ENCODE data around the gene CD200R1L. TPM values are rescaled to one million over a fixed set of nuclear protein-coding genes. Genes with fewer than 3 reads are reported as not detected.

The CD200R1L gene
- total and polyA plus RNA-seq, 7 experiments from 2014 or later: not detected

GRCh38 chr3:112804021-112804420 is 42.6 kb downstream of the CD200R1L start:
- Histone ChIP-seq H3K4me3 (ENCODE audit: low read length) (no peak overlapping the region), H3K27ac (ENCODE audit: low read depth, low read length) (no peak overlapping the region), H3K27me3 (ENCODE audit: control insufficient read depth in 2 of 2, insufficient read depth in 2 of 2, low read length in 2 of 2) (no peaks in the 10 kb centered on the region), H3K36me3 (ENCODE audit: control insufficient read depth in 2 of 3, insufficient read depth in 3 of 3, low read length in 3 of 3) (no peaks in the 10 kb centered on the region), H3K9me3 (ENCODE audit: control insufficient read depth in 2 of 3, low read length in 3 of 3) (no peaks in the 10 kb centered on the region), H3K4me1 (ENCODE audit: control insufficient read depth in 2 of 2, insufficient read depth in 2 of 2, low read length in 2 of 2) (peaks cover 7 to 17% of the 10 kb centered on the region in 2 donors)
- Mint-ChIP-seq H3K27me3 (peaks cover 0 to 5% (median 0%) of the 10 kb centered on the region in 5 donors), H3K36me3 (peaks cover 0 to 7% (median 0%) of the 10 kb centered on the region in 5 donors), H3K4me1 (peaks cover 11 to 49% (median 38%) of the 10 kb centered on the region in 7 donors), H3K4me3 (peak overlapping the region in 2 of 10 donors; percentile 2 to 7), H3K27ac (peak overlapping the region in 1 of 9 donors; percentile 54), H3K9me3 (peaks cover 0 to 6% (median 0%) of the 10 kb centered on the region in 11 donors)
- no peak for DNase-seq
- CTCF ChIA-PET: no interaction called here
- intact Hi-C loops (cut with micrococcal nuclease): no loop called here
- POLR2A ChIA-PET: interaction anchor here (1.0 kb wide), 1 partner anchor 10 kb away, joined by 3 read pairs; no protein-coding TSS in a partner anchor
- ATAC-seq: no peak

- intact Hi-C loops (cut with micrococcal nuclease): no loop called here
- H3K27me3 Mint-ChIP-seq: peaks cover 0 to 5% (median 0%) of the 10 kb centered on the region in 5 donors
- ChIA-PET CTCF (no interaction called here), POLR2A (interaction anchor here (0.7 to 1.1 kb wide), 3 partner anchors 10 to 64 kb away, joined by 3 read pairs; no protein-coding TSS in a partner anchor)
- no peak overlapping the region for H3K27ac ChIP-seq (ENCODE audit: low read depth, low read length)
- H3K9me3 Mint-ChIP-seq: peaks cover 0 to 6% (median 0%) of the 10 kb centered on the region in 11 donors
- H3K27ac Mint-ChIP-seq: peak overlapping the region in 1 of 9 donors; percentile 9
- ATAC-seq (no peak), DNase-seq (no peak)
- no peaks in the 10 kb centered on the region for H3K36me3 ChIP-seq (ENCODE audit: control insufficient read depth in 2 of 3, insufficient read depth in 3 of 3, low read length in 3 of 3)
- H3K9me3 ChIP-seq (ENCODE audit: control insufficient read depth in 2 of 3, low read length in 3 of 3): no peaks in the 10 kb centered on the region
- peaks cover 11 to 49% (median 38%) of the 10 kb centered on the region in 7 donors for H3K4me1 Mint-ChIP-seq
- peaks cover 0 to 7% (median 0%) of the 10 kb centered on the region in 5 donors for H3K36me3 Mint-ChIP-seq
- no peaks in the 10 kb centered on the region for H3K27me3 ChIP-seq (ENCODE audit: control insufficient read depth in 2 of 2, insufficient read depth in 2 of 2, low read length in 2 of 2)
- H3K4me3 ChIP-seq (ENCODE audit: low read length): no peak overlapping the region
- H3K4me1 ChIP-seq (ENCODE audit: control insufficient read depth in 2 of 2, insufficient read depth in 2 of 2, low read length in 2 of 2): peaks cover 7 to 17% of the 10 kb centered on the region in 2 donors
- peak overlapping the region in 2 of 10 donors; percentile 10 to 12 for H3K4me3 Mint-ChIP-seq
Measured at GRCh38 chr3:112803467-112803866, 43.2 kb downstream of the CD200R1L start.

DNA sequence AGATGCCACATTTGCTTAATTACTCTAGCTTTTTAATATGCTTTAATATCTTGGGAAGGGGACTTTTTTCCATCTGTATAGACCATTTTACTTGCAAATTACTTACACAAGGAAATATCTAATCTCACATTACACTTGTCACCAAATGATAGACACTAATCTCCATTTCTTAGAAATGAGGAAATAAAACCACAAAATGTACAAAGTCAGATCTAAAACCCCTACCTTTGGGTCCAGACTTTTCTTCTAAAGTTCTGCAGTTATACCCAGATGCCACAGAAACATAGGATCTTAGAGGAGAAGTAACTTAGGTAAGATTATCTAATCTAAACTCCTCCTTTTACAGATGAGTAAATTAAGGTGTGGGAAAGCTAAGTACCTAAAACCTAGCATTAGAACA is 44.3 kb downstream of the CD200R1L start:
- H3K27ac ChIP-seq (ENCODE audit: low read depth, low read length): no peak overlapping the region
- peak overlapping the region in 6 of 10 donors; percentile 7 to 53 (median 21) for H3K4me3 Mint-ChIP-seq

GRCh38 chr3:112799946-112800345 is 46.7 kb downstream of the CD200R1L start:
- ATAC-seq (no peak), DNase-seq (no peak)
- ChIA-PET POLR2A (no interaction called here), CTCF (no interaction called here)
- no peak overlapping the region for H3K4me3 ChIP-seq (ENCODE audit: low read length)
- peaks cover 7 to 17% of the 10 kb centered on the region in 2 donors for H3K4me1 ChIP-seq (ENCODE audit: control insufficient read depth in 2 of 2, insufficient read depth in 2 of 2, low read length in 2 of 2)
- H3K36me3 ChIP-seq (ENCODE audit: control insufficient read depth in 2 of 3, insufficient read depth in 3 of 3, low read length in 3 of 3): no peaks in the 10 kb centered on the region
- Mint-ChIP-seq H3K9me3 (peaks cover 0 to 11% (median 0%) of the 10 kb centered on the region in 11 donors), H3K27ac (no peak overlapping the region), H3K36me3 (peaks cover 0 to 6% (median 0%) of the 10 kb centered on the region in 5 donors), H3K27me3 (peaks cover 0 to 2% (median 0%) of the 10 kb centered on the region in 5 donors), H3K4me3 (no peak overlapping the region), H3K4me1 (peaks cover 6 to 56% (median 42%) of the 10 kb centered on the region in 7 donors)
- H3K27ac ChIP-seq (ENCODE audit: low read depth, low read length): no peak overlapping the region
- intact Hi-C loops (cut with micrococcal nuclease): loop anchor here in 1 of 2 donors (10.0 kb wide), 1 partner anchor 335 kb away; no protein-coding TSS in a partner anchor
- H3K27me3 ChIP-seq (ENCODE audit: control insufficient read depth in 2 of 2, insufficient read depth in 2 of 2, low read length in 2 of 2): no peaks in the 10 kb centered on the region
- H3K9me3 ChIP-seq (ENCODE audit: control insufficient read depth in 2 of 3, low read length in 3 of 3): no peaks in the 10 kb centered on the region

More for the DNA sequence above, 44.3 kb downstream of the CD200R1L start:
- no peaks in the 10 kb centered on the region for H3K9me3 ChIP-seq (ENCODE audit: control insufficient read depth in 2 of 3, low read length in 3 of 3)
- no peaks in the 10 kb centered on the region for H3K36me3 ChIP-seq (ENCODE audit: control insufficient read depth in 2 of 3, insufficient read depth in 3 of 3, low read length in 3 of 3)
- DNase-seq (no peak), ATAC-seq (no peak)
- H3K9me3 Mint-ChIP-seq: peaks cover 0 to 8% (median 0%) of the 10 kb centered on the region in 11 donors
- H3K4me1 ChIP-seq (ENCODE audit: control insufficient read depth in 2 of 2, insufficient read depth in 2 of 2, low read length in 2 of 2): peaks cover 7 to 17% of the 10 kb centered on the region in 2 donors
- ChIA-PET POLR2A (no interaction called here), CTCF (no interaction called here)
- H3K27me3 ChIP-seq (ENCODE audit: control insufficient read depth in 2 of 2, insufficient read depth in 2 of 2, low read length in 2 of 2): no peaks in the 10 kb centered on the region
- peaks cover 0 to 5% (median 0%) of the 10 kb centered on the region in 5 donors for H3K27me3 Mint-ChIP-seq
- H3K4me1 Mint-ChIP-seq: peaks cover 5 to 43% (median 33%) of the 10 kb centered on the region in 7 donors
- H3K36me3 Mint-ChIP-seq: peaks cover 0 to 9% (median 0%) of the 10 kb centered on the region in 5 donors
- peak overlapping the region in 4 of 9 donors; percentile 1 to 54 (median 18) for H3K27ac Mint-ChIP-seq
- no peak overlapping the region for H3K4me3 ChIP-seq (ENCODE audit: low read length)
- intact Hi-C loops (cut with micrococcal nuclease): no loop called here

DNA sequence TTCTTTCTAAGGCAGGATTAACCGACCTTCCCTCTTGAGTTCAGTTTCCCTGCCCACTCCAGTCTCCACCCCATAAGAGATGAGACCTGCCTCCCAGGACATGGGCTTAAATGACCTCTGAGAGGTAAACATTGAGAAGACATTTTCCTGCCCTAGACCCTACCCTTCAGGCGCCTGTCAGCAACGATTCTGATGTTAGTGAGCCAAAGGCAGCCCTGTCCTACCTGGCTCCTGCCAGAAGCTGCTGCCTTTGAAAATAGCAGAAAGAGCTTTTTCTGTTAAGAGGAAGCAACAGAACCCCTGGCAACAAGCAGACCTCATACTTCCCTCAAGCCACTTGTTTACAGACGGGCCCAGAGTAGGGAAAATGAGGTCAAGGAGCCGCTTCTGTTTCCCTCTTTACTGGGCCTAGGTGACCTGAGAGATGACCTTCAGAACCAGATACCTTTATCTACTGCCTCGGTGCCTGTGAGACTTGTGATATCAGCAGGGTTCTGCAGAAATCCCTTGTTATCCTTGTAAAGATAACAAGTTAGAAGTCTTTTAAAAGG is 52.0 kb downstream of the CD200R1L start:
- intact Hi-C loops (cut with micrococcal nuclease): loop anchor here in 1 of 2 donors (10.0 kb wide), 1 partner anchor 330 kb away; no protein-coding TSS in a partner anchor
- Histone ChIP-seq H3K4me1 (ENCODE audit: control insufficient read depth in 2 of 2, insufficient read depth in 2 of 2, low read length in 2 of 2) (peaks cover 0 to 22% of the 10 kb centered on the region in 2 donors), H3K27me3 (ENCODE audit: control insufficient read depth in 2 of 2, insufficient read depth in 2 of 2, low read length in 2 of 2) (no peaks in the 10 kb centered on the region), H3K27ac (ENCODE audit: low read depth, low read length) (no peak overlapping the region), H3K36me3 (ENCODE audit: control insufficient read depth in 2 of 3, insufficient read depth in 3 of 3, low read length in 3 of 3) (no peaks in the 10 kb centered on the region), H3K4me3 (ENCODE audit: low read length) (no peak overlapping the region), H3K9me3 (ENCODE audit: control insufficient read depth in 2 of 3, low read length in 3 of 3) (no peaks in the 10 kb centered on the region)
- no peaks in the 10 kb centered on the region for H3K27me3 Mint-ChIP-seq
- CTCF ChIA-PET: no interaction called here
- H3K4me1 Mint-ChIP-seq: peaks cover 15 to 41% (median 31%) of the 10 kb centered on the region in 7 donors
- POLR2A ChIA-PET: interaction anchor here (0.7 kb wide), 1 partner anchor 56 kb away, joined by 3 read pairs; no protein-coding TSS in a partner anchor
- peaks cover 0 to 7% (median 0%) of the 10 kb centered on the region in 5 donors for H3K36me3 Mint-ChIP-seq
- peaks cover 0 to 13% (median 0%) of the 10 kb centered on the region in 11 donors for H3K9me3 Mint-ChIP-seq
- peak in 5 of 9 donors; percentile 3 to 38 (median 20) for DNase-seq
- H3K4me3 Mint-ChIP-seq: peak overlapping the region in 9 of 10 donors; percentile 4 to 65 (median 30)
- peak; percentile 64 for ATAC-seq
- peak overlapping the region; percentile 12 to 85 (median 68) for H3K27ac Mint-ChIP-seq

DNA sequence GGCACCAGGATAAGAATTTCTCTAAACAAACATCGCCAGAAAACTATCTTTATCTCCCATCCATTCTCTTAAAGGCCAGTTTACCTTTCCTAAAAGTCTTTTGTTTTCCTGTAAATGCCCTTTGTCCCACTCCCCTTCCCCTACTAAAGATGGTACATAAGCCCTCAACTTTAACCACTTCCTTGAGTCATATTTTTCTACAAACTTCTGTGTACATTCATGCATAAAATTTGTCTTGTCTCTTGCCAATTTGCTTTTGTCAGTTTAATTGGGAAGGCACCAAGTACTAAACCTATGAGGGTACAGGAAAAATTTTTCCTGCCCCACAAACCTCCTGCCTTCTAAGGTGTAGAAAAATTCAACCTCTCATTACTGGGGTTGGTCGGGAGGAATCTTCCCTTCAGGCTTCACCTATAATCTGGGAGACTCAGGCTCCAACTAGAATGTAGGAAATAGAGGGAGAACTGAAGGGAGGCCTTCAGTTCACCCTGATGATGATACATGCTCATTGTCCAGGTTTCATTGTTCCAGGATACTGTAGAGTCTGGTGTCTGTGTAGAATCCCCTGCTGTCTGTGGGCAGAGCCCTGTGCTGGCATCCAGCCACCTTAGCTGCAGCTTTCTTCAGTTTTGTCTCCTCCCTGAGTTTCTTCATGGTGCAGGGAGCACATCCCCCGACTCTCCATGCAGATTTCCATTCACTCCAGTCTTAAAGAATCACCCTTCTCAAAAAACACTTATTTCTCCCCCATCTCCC is 53.2 kb downstream of the CD200R1L start:
- no peak for ATAC-seq
- Histone ChIP-seq H3K4me3 (ENCODE audit: low read length) (no peak overlapping the region), H3K27ac (ENCODE audit: low read depth, low read length) (no peak overlapping the region), H3K9me3 (ENCODE audit: control insufficient read depth in 2 of 3, low read length in 3 of 3) (no peaks in the 10 kb centered on the region), H3K36me3 (ENCODE audit: control insufficient read depth in 2 of 3, insufficient read depth in 3 of 3, low read length in 3 of 3) (no peaks in the 10 kb centered on the region), H3K27me3 (ENCODE audit: control insufficient read depth in 2 of 2, insufficient read depth in 2 of 2, low read length in 2 of 2) (no peaks in the 10 kb centered on the region), H3K4me1 (ENCODE audit: control insufficient read depth in 2 of 2, insufficient read depth in 2 of 2, low read length in 2 of 2) (peaks cover 0 to 22% of the 10 kb centered on the region in 2 donors)
- Mint-ChIP-seq H3K36me3 (peaks cover 0 to 7% (median 0%) of the 10 kb centered on the region in 5 donors), H3K9me3 (peaks cover 0 to 13% (median 0%) of the 10 kb centered on the region in 11 donors), H3K27me3 (no peaks in the 10 kb centered on the region), H3K27ac (peak overlapping the region in 5 of 9 donors; percentile 0 to 57 (median 15)), H3K4me1 (peaks cover 15 to 41% (median 31%) of the 10 kb centered on the region in 7 donors), H3K4me3 (peak overlapping the region in 4 of 10 donors; percentile 11 to 37 (median 24))
- intact Hi-C loops (cut with micrococcal nuclease): loop anchor here in 1 of 2 donors (10.0 kb wide), 1 partner anchor 329 kb away; no protein-coding TSS in a partner anchor
- POLR2A ChIA-PET: no interaction called here
- CTCF ChIA-PET: no interaction called here
- peak in 1 of 9 donors; percentile 3 for DNase-seq
